Measurements from ENCODE around the gene ZNF641.
"Not testable (repeated sequence)": the region's sequence is repeated elsewhere in the genome, so short reads cannot be mapped to it uniquely, and the experiment has no call there.

ZNF641 gene

DNA sequence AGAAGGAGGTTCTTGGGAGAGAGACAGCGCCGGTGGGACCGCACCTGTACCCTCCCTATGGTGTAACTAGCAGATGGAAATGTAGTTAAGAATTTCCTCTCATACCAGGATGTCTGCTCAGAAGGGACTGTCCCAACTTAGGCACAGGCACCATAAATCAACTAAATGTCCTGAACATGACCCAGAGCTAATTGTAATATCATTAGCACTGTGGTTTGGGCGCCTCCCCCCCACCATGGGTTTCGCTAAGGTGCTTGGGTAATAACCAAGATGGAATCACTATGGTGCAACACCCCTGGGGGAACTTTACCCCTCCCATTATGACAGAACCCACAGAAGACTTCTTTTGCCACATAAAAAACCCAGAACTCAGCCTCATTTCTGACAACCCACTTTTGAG lies 15.9 kb downstream of the ZNF641 start:
- DNase-seq (ENCODE audit: low read depth in 2 of 2): no peak

DNA sequence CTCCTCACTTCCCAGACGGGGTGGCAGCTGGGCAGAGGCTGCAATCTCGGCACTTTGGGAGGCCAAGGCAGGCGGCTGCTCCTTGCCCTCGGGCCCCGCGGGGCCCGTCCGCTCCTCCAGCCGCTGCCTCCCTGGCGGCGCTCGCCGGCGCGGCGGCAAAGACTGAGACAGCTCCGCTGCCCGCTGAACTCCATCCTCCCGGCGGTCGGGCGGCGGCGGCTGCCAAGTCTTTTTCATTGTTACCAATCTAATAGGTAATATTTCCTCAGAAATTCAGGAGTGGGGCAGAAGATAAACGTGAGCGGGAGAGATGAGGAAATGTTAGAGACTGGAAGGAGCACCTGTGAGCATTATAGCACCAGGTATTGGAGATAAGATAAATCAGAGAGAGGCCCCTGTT lies 17.0 kb downstream of the ZNF641 start:
- DNase-seq (ENCODE audit: low read depth in 2 of 2): not testable (repeated sequence)

DNA sequence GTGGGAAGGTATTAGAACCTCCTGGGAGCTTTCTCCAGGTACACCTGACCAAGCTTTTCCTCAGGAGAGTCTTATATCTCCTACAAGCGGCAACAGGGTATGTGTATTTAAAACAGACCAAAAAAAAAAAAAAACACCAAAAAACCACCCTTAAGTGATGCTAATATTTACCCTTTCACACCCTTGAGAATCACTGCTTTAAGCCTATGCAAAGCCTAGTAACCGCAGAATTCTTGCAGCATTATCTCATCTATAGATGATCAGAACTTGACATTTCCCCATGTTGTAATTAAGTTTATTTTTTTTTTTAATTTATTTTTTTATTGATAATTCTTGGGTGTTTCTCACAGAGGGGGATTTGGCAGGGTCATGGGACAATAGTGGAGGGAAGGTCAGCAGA lies 19.3 kb downstream of the ZNF641 start:
- no peak for DNase-seq (ENCODE audit: low read depth in 2 of 2)

DNA sequence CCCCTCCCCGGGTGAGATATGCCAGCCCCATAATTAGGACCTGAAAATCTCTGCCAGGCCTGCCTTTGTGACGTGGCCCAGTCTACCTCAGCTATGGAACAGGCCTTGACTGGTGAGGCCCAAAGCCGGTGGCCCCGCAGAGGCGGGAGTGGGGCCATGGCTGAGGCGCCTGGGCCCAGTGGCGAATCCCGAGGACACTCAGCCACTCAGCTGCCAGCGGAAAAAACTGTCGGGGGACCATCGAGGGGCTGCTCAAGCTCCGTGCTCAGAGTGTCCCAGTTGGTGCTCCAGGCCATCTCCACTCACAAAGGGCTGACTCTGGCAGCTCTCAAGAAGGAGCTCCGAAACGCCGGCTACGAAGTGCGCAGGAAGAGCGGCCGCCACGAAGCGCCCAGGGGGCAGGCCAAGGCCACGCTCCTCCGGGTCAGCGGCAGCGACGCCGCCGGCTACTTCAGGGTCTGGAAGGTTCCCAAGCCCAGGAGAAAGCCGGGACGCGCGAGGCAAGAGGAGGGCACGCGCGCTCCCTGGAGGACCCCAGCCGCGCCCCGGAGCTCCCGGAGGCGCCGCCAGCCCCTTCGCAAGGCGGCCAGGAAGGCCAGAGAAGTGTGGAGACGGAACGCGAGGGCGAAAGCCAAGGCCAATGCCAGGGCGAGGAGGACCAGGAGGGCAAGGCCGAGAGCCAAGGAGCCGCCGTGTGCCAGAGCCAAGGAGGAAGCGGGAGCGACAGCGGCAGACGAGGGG lies 21.4 kb downstream of the ZNF641 start:
- no peak for DNase-seq (ENCODE audit: low read depth in 2 of 2)

DNA sequence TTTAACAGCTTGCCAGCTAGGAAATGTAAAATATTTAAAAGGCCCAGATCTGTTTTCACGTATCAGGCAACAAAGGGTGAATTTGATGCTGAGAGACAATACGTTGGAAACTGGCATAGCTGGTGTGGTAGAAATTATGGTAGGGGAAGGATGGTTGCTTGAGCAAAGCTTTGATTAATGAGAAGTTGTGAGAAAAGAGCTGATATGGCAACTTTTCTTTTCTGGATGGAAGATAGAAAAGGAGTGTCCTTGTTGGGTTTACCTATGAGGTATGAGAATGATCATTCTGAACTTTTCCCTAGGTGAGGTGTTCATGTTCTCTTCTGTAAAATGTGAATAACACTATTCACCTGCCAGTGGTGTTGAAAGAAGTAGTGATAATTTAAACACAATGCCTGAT lies 34.2 kb downstream of the ZNF641 start:
- no peak for DNase-seq (ENCODE audit: low read depth in 2 of 2)

DNA sequence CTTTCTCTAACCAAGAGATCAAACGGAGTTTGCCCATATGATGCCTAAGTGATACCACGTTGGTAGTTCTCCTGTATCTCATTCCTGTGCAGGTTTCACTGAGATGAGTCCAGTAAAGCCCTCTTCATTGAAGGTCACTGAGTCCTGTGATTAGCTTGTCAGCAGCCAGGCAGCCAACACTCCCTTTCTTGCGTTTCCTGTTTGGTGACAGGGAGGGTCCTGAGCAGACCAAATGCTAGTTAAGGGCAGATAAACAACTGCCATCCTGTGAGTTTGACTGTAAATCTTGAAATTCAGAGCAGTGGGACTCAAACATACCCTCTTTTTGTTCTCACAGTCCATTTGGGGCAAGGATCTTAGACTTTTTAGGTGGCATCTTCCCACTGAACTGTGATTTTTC lies 39.4 kb downstream of the ZNF641 start:
- DNase-seq (ENCODE audit: low read depth in 2 of 2): no peak

DNA sequence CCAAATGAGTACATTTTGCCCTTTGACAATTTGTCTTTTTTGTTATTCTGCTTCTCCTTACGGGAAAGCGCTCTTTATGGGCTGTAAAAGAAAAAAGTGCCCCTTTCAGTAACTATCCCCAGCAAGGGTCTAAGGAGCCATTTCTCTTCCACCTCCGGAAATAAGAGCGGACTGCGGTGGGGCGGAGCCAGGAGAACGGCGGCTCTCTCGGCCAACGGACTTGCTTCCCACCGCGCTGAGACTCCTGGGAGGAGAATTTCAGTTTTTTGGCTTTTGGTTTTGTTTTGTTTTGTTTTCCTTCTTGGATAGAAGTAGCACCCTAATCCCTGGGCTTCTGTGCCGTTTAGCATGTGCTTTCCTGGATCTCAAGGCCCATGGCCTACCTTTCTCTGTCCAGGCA lies 43.5 kb downstream of the ZNF641 start:
- DNase-seq (ENCODE audit: low read depth in 2 of 2): no peak

DNA sequence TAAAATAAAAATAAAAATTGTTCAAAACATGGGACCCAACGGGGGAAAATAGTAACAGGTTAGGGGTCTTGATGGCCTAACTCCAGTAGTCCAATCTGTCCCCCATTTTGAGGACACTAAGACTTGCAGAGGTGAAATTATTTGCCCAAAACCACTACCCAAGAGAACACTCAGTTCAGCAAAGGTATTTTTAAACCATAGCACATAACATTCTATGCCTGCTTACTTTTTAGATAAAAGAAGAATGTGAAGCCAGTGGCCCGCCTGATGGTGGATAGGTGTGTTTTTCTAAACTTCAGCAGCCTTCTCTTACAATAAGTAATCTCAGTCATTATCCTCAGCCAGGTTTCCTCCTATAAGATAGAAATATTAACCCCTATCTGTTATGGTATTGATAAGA lies 45.5 kb downstream of the ZNF641 start:
- no peak for DNase-seq (ENCODE audit: low read depth in 2 of 2)

DNA sequence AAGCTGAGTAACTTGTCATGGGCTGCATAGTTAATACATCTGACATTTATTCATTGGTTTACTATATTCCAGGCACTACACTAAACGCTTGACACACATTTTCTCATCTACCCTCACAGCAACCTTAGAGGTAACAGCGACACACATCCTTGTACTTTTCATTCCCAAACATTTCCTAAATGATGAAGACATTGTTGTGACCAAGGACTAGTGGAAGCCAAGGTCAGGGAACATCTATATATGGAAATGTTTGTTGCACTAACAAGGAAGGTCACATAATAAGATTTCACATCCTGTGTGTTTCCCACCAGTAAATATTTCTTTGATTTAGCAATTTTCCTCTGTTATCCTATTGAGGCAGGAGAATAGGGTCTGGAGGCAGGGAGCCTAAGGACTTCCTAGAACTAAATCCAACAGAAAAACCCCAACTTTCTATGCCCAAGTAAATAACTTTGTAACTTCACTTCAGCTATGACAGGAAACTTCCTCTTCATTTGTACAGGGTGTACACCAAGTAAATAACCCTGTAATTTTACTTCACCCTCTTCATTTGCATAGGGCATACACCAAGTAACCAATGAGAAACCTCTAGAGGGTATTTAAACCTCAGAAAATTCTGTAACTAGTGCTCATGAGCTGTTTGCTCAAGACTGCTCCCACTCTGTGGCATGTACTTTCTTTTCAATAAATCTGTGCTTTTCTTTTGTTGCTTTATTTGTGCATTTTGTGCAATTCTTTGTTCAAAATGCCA lies 48.4 kb downstream of the ZNF641 start:
- no peak for DNase-seq (ENCODE audit: low read depth in 2 of 2)

DNA sequence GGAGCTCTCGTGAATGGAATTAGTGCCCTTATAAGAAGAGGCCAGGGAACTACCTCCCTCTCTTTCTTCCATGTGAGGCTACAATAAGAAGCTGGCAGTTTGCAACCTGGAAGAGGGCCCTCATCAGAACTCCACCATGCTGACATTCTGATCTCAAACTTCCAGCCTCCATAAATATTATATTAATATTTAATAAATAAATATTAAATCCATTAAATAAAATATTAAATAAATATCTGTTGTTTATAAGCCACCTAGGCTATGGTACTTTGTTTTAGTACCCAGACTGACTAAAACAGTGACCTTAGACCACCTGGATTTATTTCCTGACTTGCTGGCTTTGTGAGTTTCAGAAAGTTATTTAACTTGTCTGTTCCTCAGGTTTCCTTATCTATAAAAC lies 49.9 kb downstream of the ZNF641 start:
- DNase-seq (ENCODE audit: low read depth in 2 of 2): no peak

DNA sequence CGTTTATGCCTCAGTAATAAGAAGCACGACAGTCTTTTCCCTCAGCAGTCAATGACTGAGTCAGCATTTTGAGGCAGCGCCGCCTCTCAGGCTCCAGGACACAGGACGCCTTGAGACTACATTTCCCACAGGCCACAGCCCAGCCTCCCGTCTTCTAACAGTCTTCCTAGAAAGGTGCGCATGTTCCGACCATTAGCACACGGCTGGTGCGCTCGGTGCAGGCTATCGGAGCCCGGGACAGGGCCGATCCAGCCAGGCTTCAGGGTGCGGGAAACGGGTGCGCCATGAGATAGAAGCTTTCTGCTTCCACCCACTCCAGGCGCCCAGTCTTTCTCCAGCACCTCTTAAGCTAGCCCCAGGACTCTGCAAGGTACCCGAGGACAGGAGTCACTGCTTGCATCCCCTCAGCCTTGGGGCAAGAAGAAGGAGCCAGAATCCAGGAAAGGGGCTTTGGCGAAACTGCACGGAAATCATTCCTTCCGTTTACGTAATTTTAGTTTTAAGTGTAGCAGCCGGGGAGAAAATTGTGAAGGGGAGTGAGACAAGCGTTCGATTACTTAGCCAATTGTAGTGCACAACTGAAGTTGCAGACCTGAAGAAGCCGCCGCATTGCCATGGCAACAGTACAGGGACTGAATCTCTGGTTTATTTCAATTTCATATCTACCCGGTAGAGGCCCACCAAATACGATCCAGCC lies 54.0 kb downstream of the ZNF641 start:
- peak in 1 of 2 donors; percentile 7 for DNase-seq (ENCODE audit: low read depth in 2 of 2)

DNA sequence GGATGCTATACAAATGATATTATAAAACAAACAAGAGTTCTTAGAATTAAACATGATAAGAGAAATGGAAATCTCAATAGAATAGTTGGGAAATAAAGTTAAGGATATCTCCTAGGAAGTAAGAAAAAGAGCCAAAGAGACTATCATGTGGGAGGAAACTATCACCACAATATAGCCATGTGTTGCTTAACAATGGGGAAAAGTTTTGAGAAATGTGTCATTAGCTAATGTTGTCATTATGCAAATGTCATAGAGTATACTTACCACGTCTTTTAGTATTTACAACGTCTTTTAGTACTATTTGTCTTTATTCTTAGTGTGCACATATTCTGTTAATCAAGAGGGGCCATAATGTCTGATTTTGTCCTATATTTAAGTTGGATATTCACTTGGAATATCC lies 58.7 kb downstream of the ZNF641 start:
- no peak for DNase-seq (ENCODE audit: low read depth in 2 of 2)

DNA sequence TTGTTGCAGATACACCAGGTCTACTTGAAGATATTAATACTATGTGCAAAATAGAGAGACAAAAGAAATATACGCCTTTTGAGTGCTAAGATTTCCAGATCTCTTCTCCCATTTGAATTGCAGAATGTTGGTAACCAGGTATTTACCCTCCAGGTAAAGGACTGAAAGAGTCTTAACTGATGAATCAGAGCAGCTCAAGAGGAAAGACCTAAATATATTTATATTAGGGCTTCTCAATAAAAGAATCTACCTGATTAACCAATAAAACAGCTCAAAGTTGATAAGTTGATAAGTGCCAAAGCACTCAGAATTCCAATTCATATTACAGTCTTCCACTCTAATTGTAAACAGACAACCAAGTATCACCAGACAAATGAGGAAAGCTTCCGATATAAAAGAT lies 59.2 kb downstream of the ZNF641 start:
- no peak for DNase-seq (ENCODE audit: low read depth in 2 of 2)

DNA sequence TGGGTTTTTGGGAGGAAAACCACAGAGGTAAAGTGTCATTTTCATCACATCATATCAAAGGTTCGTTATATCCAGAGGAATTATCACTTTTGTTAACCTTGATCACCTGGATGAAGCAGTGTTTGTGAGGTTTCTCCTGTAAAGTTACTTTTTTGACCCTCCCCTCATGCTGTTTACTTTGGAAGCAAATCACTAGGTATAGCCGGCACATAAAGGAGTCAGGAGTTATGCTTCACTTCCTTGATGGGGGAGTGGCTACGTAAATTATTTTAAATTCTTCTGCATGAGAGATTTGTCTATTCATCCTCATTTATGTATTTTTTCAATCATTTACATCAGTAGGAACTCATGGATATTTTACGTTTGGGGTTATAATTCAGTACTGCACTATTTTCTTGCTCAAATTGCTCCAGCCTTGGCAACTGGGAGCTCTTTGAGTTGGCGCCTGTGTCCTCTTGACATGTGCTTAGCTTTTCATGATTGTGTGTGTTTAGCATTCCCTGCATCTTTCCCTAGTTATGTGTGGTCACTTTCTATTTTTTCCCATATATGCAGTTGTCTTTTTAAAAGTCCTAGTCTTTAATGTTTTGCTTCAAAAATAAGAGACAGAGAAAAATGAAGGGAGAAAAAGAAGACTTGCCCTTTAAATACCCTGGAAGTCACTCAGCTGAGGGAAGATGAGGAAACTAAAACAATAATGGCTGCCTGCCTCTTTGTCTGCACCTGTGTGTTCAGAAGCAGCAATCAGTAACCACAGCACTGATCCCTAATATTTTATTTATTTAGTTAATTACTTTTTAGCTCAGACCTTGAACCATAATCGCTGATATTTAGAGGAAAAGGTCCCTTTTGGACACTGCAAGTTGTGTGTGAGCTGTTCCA lies 62.1 kb downstream of the ZNF641 start:
- no peak for DNase-seq (ENCODE audit: low read depth in 2 of 2)
